ENCODE measurements around the gene USP46. TPM values are rescaled to one million over a fixed set of nuclear protein-coding genes. Genes with fewer than 3 reads are reported as not detected.

Gene USP46
- total RNA-seq, 2 donors from 2014 or later: 19.1 to 28.0 TPM

DNA sequence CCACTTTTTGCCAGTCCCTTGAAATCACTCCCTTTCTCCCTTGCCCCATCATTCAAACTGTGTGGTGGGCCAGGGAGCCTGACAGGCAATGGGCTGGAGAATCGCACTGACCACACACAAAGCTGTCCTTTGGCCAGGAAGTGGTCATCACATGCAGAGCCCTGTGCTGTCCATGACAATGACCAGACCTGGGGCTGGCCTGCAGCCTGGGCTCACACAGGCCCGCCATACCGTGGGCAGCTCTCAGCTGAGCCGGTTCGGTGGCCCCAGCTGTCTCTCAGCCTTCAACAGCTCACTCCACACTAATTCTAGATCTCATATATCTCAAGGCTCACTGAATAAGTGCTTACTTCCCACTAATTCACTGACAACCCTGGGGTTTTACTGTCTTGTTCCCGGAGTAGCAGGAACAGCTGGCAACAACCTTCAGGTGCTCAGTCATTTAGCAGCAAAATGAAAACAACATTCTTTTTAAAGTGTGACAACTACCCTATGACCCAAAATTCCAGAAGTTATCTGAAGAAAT is 48.0 kb downstream of the USP46 start:
- Histone ChIP-seq H3K36me3 (peaks cover 9% of the 10 kb centered on the region), H3K27ac (peak overlapping the region in 1 of 2 donors; percentile 15), H3K4me3 (no peak overlapping the region), H3K4me1 (no peaks in the 10 kb centered on the region), H3K9me3 (no peaks in the 10 kb centered on the region), H3K27me3 (no peaks in the 10 kb centered on the region)
- TF ChIP-seq, protein P1, sequence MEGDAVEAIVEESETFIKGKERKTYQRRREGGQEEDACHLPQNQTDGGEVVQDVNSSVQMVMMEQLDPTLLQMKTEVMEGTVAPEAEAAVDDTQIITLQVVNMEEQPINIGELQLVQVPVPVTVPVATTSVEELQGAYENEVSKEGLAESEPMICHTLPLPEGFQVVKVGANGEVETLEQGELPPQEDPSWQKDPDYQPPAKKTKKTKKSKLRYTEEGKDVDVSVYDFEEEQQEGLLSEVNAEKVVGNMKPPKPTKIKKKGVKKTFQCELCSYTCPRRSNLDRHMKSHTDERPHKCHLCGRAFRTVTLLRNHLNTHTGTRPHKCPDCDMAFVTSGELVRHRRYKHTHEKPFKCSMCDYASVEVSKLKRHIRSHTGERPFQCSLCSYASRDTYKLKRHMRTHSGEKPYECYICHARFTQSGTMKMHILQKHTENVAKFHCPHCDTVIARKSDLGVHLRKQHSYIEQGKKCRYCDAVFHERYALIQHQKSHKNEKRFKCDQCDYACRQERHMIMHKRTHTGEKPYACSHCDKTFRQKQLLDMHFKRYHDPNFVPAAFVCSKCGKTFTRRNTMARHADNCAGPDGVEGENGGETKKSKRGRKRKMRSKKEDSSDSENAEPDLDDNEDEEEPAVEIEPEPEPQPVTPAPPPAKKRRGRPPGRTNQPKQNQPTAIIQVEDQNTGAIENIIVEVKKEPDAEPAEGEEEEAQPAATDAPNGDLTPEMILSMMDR (IDR thresholded peaks at IDR 0.05): no peak
- DNase-seq (ENCODE audit: low spot score): no peak

DNA sequence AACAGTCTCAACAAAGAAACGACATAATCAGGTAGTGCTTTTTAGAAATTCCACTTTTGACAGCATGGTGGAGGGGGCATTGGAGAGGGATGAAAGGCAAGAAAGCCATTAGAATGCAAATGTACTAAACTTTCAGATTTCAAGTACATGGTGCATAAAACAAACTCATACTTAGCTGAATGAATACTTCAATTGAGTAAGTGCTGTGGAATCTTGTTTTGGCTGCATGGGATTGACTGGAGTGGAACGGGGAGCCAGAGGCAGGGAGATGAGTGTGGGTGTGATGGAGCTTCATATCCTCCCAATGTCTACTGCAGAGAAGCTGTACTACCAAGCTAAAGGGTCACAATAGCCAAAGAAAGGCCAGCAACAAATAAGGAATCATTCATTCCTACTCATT is 52.4 kb downstream of the USP46 start:
- Histone ChIP-seq H3K4me3 (no peak overlapping the region), H3K27ac (no peak overlapping the region), H3K9me3 (no peaks in the 10 kb centered on the region), H3K4me1 (peaks cover 0 to 5% of the 10 kb centered on the region in 2 donors), H3K36me3 (peaks cover 14% of the 10 kb centered on the region), H3K27me3 (no peaks in the 10 kb centered on the region)
- TF ChIP-seq, protein P1 (IDR thresholded peaks at IDR 0.05): no peak
- no peak for DNase-seq (ENCODE audit: low spot score)

DNA sequence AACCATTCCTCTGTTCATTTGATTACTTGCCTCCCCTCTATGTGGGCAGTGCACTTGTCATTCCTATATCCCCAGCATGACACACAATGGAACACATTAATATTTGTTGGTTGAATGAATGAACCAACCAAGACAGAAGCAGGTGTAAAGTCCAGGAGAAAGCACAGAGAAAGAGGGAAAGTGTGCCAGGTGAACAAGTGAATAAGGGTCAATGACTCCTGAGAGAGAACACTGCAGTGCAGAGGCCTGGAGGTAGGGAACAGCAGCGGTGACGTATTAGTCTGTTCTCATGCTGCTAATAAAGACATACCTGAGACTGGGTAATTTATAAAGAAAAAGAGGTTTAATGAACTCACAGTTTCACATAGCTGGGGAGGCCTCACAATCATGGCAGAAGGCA is 53.1 kb downstream of the USP46 start:
- peaks cover 0 to 5% of the 10 kb centered on the region in 2 donors for H3K4me1 ChIP-seq
- TF ChIP-seq, protein P1 (IDR thresholded peaks at IDR 0.05): no peak
- H3K36me3 ChIP-seq: peaks cover 14% of the 10 kb centered on the region
- H3K27me3 ChIP-seq: no peaks in the 10 kb centered on the region
- no peak overlapping the region for H3K4me3 ChIP-seq
- no peak overlapping the region for H3K27ac ChIP-seq
- no peaks in the 10 kb centered on the region for H3K9me3 ChIP-seq
- DNase-seq (ENCODE audit: low spot score): no peak

DNA sequence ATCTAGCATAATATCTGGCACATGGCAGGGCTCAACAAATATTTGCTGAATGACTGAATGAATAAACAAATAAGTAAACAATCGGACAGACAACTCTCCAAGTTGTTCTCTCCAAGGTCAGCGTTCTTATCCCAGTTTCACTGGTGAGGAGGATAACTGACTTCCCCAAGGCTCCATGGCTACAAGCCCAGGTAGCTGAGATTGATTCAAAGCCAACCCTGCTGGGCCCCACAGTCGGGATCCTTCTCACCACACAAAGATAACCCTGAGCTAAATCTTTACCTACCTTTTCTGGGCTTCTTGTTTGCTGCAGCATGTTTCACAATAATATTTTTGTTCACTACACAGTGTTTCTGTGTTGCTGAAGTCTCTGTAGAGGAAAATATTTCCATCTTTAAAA is 54.9 kb downstream of the USP46 start:
- TF ChIP-seq, protein P1 (IDR thresholded peaks at IDR 0.05): no peak
- no peaks in the 10 kb centered on the region for H3K27me3 ChIP-seq
- no peak for DNase-seq (ENCODE audit: low spot score)
- peaks cover 6% of the 10 kb centered on the region for H3K36me3 ChIP-seq
- peaks cover 0 to 15% of the 10 kb centered on the region in 2 donors for H3K4me1 ChIP-seq
- no peak overlapping the region for H3K4me3 ChIP-seq
- no peaks in the 10 kb centered on the region for H3K9me3 ChIP-seq
- peak overlapping the region in 1 of 2 donors; percentile 8 for H3K27ac ChIP-seq

DNA sequence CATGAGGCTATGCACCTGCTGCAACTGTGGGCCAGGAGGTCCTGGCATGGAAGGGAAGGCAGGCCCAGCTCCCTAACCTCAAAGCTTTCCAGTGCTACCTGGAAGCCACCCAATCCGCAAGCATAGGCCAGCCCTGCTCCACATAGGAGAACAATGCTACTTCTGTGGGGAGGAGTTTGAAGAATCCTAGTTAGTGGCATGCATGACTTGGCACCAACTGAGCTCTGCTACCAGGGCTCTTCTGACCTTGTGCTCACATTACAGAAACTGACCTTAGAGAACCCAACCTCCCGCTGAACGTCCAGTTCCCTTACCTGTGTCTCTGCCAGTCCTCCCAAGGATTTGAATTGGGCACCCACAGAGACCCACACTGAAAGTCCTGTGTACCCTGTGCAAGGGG is 58.8 kb downstream of the USP46 start:
- H3K4me1 ChIP-seq: peaks cover 0 to 11% of the 10 kb centered on the region in 2 donors
- TF ChIP-seq, protein P1 (IDR thresholded peaks at IDR 0.05): no peak
- DNase-seq (ENCODE audit: low spot score): no peak
- H3K27me3 ChIP-seq: no peaks in the 10 kb centered on the region
- no peaks in the 10 kb centered on the region for H3K9me3 ChIP-seq
- peak overlapping the region; percentile 22 to 36 for H3K27ac ChIP-seq
- H3K36me3 ChIP-seq: peaks cover 22% of the 10 kb centered on the region
- H3K4me3 ChIP-seq: no peak overlapping the region

DNA sequence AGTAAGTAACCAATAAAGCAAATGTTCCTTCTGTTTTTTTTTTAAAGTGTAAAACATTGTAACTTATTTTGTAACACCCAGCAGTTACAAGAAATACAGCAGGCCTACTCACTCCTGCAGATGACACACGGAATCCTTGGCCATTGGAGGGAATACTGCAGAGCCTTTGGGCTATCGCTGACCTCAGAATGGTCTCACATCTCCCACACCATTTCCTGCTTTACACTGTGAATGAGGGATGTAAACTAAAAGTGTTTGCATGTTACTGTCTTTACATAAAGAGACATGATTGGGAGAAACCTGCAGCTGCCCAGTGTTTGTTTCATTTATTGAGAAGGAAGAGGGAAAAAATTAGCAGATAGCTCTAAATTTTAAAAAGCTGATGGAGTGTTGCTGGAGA is 64.1 kb downstream of the USP46 start:
- H3K36me3 ChIP-seq: peaks cover 22% of the 10 kb centered on the region
- TF ChIP-seq, protein P1 (IDR thresholded peaks at IDR 0.05): no peak

More for the DNA sequence above, 64.1 kb downstream of the USP46 start:
- no peak for DNase-seq (ENCODE audit: low spot score)
- Histone ChIP-seq H3K27me3 (no peaks in the 10 kb centered on the region), H3K9me3 (no peaks in the 10 kb centered on the region), H3K27ac (no peak overlapping the region), H3K4me1 (peaks cover 0 to 5% of the 10 kb centered on the region in 2 donors), H3K4me3 (no peak overlapping the region)
